NCI-H510A (cell line): ENCODE data around the gene ATF7.

Experiments
- DNase-seq: peaks from one replicate; lab custom pipeline; 2025; lab: John Stamatoyannopoulos, UW

ATF7 gene

DNA sequence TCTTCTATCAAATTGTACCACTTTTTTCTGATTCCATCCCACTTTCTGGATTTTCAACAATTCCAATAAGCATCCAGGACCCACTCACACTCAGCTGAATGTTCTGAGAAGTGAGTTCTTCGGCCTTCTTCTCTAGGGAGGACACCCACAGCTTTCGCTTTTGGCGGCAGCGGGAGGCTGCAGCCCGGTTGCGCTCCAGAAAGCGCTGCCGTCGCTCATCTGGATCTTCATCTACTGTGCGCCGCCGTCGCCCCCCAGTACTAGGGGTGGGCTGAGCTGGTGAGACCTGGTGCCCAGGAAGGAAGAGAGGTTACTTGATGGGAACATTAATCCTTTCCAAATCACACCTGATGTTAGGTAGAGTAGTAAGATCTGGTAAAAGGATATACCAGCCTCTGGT, 101.7 kb downstream of the ATF7 start:
- no peak for DNase-seq

DNA sequence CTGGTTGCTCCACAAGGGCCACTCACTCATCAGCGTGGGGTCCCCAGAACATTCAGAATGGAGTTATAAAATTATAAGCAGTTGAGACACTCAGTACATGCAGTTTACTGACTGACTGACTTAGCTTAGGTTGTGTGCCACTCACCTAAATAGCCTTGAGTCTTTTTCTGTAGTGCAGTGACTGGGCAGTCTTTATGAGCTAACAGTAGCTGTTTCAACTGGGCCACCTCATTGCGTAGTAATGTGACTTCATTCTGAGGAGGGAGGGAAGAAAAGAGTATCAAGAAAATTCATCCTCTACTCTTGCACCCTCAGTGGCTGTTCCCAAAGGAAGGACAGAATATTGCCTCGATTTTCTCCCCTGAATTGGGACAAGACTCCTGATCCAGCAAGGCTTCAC, 103.1 kb downstream of the ATF7 start:
- DNase-seq, result no peak

DNA sequence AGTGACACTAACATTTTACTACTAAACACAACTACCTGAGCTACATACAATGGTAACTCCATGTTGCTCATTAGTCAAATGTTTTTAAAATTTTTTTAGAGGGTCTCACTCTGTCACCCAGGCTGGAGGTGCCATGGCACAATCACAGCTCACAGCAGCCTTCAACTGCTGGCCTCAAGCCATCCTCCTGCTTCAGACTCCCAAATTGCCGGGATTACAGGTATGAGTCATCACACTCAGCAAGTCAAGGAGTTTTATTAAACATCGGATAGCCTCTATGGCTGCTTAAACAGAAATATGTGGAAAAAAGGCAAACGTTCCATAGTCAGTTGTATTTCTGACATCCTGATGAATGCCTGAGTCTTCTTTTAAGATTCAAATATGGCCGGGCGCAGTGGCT, 107.8 kb downstream of the ATF7 start:
- DNase-seq, result no peak

DNA sequence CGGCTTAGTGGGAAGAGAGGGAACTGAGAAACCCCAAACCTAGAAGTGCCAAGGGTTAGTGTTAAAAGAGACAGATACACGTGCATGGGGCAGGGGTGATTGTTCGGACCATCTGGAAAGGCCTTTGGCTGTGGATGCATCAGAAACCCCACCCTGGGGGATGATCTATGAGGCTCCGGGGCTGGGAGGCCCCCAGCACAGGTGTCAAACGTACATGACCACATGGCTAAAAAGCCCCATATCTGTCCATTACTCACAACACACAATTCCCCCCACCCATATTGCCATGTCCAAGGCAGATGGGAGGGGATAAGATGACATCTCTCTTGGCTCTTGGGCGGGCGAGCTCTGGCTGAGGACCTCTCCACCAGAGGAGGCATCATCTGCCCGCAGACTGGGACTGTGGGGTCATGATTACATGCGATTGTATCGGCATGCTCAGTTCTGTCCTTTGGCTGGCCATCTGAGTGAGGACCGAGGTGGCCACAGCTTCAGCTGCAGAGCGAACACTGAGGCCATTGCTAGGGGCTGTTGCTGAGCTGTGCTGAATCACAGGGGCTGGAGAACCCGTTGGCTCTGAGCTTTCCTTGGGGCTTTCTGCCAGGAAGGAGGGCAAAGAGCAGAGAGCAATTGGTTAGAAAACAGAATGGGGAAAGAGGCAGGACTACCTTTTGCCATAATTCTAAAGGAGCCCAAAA, 109.3 kb downstream of the ATF7 start:
- DNase-seq, result no peak

DNA sequence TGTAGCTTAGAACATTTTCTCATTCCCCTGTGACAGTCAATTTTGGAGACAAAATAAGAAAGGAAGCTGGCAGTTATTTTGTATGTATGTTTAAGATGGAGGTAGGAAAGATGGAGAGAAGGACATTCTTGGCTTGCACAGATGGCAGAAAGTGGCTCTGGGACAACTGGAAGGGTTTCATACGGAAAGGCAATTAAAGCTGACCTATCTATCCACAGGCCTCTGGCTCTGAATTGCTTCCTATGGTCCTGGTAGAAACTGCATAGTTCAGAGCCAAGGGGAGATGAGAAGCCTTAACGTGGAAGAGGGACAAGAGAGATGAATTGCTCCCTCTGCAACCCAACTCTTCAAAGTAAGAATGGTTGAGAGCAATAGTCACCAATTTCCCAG, 110.9 kb downstream of the ATF7 start:
- DNase-seq, result no peak

DNA sequence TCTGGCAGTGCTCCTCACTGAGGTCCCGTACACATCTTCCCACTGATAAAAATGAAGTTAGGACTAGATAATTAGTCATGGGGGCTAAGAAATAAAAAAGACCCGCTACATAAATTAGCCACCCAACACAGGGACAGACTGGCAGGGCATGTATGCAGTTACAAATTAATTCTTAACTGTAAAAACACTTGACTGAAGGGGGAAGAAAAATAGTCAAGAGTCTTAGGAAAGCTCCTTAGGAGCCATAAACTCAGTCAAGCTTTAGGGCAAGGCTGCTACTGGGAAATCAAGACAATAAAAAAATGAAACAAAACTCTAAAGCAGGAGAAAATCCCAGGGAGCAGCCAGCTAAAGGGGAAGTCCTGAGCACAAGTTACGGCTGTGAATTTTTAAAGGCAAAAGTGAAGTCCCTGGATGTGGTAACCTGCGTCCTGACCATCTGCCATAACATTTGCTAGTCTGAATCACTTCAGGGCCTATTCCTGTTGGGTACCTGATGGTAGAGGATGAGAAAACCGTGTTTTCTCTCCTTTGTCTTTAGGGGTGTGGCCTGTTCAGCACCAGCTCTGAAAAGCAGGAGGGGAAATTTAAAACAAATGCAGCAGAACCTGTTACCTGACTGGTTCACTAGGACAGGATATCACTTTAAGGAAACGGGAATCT, 111.4 kb downstream of the ATF7 start:
- DNase-seq, result no peak

DNA sequence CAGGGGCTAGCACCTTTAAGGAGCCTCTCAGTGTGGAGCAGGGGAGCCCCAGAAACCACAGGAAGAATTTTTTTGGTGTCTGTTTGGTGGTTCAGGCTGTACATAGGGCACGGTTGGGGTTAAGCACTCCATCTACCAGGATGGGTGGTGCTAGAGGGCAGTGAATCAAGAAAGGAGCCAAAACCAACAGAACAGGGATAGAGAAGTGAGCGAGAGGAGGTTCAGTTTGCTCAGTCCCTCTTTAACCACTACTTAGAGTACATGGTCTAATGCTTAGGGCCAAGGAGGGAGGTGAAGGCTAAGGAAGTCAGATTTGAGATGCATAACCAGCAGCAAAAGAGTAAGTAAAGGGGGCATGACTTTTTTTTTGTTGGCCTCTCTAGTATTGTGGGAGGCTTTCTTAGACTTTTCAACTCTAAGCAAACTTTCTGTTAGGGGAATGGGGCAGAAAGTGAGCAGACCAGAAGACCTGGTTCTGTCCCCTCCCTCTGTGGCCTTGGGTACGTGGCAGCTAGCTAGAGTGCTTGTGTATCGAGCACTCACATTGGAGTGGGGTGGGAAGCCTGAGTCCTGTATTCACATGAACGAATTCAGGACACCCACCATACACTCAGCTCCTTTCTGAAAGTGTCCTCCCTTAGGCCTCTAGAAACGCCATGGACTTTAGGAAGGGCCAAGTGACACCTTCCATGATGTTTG, 112.3 kb downstream of the ATF7 start:
- DNase-seq, result no peak

DNA sequence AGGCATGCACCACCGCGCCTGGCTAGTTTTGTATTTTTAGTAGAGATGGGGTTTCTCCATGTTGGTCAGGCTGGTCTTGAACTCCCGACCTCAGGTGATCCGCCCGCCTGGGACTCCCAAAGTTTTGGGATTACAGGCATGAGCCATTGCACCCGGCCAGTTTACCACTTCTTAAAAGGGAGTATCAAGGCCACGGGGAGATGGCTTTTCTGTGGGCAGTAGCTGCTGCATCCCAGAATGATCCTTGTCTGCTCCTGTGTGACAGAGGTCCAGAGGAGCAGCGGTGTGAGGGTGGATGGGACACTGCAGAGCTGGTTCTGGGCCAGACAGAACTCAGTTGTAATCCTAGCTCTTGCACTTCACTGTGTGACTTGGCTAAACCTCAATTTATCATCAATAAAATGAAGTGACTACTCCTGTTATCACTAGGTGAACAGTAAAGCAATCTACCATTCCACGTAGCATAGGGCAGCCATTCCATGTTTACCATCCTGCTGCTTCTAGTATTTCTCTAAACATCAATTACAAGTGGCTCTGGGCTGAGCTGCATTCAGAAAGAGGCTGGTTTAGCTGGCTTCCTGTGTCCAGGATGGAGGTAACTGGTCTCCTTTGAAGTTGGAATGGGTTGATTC, 115.9 kb downstream of the ATF7 start:
- DNase-seq, result no peak

DNA sequence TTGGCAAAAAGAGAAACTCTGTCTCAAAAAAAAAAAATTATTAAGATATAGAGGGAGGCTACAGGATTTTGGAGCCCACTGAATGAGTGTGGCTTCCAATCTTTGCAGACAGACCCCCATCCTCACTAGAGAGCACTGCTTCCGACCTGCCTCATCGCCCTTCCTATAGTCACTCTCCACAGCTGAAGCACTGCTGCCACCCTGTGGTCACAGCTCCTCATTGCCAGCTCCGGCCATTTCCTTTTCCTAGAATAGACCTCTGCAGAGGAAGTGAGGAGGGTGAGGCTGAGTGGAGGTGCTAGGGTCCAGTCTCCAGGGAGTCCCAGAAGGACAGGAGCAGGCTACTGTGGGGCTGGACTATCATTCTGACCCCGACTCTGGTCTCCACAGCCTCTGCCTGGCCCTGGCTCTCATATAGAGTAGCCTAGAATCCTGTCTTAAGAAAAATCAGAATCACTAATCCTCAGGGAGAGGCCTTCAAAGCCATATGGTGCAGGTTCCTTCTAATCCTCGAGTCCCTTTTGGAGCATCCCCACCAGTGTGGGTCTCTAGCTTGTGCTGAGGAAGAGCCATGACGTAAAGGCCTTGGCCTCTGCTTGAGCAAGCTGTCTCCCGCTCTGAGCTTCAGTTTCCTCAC, 117.5 kb downstream of the ATF7 start:
- DNase-seq, result no peak

DNA sequence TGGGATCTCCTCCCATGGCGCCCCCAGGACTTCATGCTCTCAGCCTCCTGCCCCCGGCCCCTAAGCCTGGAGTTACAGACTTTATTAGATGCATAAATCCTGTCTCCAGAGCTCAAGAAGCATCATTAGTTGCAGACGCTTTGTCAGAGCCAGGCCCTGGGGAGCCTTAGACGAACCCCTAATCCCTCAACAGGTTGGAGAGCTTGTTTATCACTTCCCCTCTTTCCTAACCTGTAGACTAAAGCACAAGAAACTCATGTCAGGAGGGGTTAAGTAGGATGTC, 118.6 kb downstream of the ATF7 start:
- no peak for DNase-seq

DNA sequence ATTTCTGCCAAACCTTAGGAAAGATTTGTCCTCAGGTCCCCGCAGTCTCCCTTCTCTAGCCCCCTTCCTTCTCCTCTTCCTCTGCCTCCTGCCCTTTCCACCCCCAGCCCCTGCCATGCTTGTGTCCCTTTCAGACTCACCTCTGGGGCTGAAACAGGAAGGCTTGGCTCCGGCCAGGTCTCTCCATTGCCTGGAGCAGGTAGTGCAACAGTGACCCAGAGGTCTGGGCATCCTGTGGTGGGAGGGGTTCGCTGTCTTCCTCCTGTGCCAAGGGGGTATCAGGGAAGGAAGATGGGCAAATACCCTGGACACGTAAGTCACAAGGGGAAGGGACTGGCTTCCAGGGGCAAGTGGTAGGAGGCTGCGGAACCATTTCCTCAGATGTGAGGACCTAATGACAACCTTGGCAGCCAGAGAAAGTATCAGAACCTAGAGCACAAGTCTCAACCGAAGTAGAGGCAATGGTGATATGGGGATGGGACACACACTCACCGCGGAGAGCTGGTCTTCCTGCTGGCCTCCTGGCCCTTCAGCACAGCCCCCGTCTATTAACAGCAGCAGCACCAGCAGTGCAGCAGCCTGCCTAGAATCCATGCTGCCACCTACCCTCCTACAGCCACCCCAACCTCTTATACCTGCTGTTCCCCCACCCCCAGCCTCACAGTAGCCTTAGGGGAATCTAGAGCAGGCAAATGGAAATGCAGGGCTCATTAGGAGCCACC, 119.1 kb downstream of the ATF7 start, which contains the start of gene NPFF:
TSS of gene NPFF (minus strand) at position 604 of the 722 bp plus-strand sequence. CDS start at position 594, 10 bp downstream.
- no peak for DNase-seq

DNA sequence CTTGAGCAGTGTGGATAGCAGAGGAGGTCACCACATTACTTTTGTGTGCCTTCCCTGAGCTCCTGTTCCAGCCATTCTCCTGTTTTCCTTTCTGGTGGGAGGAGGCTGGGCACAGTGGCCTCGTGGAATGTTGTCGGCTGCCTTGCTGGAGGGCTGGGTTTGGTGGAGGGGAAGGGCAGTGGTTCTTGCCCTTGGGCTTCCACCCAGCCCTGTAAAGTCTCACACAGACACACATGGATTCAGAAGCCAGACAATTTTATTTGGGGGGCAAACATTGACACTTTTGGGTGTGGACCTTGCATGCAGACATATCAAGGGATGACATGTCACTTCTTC, 119.8 kb downstream of the ATF7 start:
- DNase-seq, result no peak

DNA sequence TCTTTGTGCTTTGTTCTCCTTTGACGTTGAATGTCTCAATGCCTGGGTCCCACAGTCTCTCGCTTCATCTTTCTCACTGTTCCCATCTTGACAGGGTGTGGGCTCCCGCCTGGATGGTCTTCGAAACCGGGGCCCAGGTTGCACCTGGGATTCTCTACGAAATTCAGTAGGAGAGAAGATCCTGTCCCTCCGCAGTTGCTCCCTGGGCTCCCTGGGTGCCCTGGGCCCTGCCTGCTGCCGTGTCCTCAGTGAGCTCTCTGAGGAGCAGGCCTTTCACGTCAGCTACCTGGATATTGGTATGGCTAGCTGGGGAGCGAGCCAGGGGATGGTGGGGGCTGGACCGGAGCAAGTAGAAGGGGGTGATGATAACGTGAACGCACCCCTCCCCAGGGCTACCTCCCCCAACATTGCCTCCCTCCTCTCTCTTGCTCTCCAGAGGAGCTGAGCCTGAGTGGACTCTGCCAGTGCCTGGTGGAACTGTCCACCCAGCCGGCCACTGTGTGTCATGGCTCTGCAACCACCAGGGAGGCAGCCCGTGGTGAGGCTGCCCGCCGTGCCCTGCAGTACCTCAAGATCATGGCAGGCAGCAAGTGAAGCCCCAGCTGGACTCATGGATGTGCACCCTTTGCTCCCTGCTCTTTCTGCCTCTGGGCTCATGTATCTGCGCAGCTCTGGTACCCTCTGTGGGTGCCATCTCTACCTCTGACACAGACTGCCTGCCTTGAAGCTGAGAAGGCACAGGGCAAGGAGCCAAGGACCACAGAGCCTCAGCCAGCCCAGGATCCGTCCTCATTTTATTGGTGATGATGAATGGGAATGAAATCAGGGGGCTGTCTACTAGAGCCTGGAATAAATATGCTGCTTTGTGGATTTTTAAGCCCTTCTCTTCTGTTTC, 120.4 kb downstream of the ATF7 start:
- DNase-seq, result no peak

DNA sequence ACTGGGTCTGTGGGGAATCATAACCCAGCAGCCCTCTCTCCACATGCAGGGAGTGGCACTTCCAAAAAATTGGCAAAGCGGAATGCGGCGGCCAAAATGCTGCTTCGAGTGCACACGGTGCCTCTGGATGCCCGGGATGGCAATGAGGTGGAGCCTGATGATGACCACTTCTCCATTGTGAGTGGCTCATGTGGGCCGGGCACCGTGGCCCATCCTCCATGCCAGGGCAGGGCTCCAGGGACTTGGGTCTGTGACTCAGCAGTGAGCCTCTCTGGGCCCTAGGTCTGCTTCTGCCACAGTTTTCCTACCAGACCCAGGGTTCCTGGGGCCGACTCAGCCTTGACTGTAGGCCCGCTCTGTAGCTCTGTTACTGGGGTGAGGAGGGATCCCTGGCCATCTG, 121.1 kb downstream of the ATF7 start:
- DNase-seq, result no peak

DNA sequence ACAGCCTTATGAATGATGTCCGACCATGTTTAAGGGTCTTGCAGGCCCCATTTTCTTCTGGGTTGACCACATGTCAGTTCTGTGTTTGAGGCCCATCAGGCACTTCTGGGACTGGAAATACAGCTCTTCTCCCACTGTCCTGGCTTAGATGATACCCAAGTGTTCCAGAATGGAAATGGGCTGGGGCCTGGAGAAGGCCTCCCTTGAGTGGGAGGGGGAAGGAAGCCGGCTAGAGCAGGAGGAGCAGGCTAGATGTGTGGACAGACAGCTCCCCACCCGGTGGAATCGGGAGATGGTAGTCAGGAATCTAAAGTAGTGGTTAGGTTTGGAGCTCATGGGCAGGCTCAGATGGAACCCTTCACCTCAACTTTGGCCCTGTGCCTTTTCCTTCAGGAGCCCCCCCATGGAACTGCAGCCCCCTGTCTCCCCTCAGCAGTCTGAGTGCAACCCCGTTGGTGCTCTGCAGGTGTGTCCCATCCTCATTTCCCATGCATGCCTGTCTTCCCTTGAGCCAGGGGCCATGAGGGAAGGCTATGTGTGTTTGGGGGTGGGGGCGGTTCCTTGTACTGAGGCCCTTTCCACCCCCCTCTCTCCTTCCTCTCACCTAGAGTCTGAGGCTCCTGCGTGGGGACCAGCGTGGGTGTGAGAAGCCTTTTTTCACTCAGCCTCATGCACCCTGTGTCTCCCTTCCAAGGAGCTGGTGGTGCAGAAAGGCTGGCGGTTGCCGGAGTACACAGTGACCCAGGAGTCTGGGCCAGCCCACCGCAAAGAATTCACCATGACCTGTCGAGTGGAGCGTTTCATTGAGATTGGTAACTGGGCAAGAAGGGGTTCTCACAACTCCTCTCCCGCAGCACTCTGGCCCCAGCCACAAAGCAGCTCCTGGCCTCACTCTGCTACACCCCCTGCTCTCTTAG, 121.9 kb downstream of the ATF7 start:
- no peak for DNase-seq

DNA sequence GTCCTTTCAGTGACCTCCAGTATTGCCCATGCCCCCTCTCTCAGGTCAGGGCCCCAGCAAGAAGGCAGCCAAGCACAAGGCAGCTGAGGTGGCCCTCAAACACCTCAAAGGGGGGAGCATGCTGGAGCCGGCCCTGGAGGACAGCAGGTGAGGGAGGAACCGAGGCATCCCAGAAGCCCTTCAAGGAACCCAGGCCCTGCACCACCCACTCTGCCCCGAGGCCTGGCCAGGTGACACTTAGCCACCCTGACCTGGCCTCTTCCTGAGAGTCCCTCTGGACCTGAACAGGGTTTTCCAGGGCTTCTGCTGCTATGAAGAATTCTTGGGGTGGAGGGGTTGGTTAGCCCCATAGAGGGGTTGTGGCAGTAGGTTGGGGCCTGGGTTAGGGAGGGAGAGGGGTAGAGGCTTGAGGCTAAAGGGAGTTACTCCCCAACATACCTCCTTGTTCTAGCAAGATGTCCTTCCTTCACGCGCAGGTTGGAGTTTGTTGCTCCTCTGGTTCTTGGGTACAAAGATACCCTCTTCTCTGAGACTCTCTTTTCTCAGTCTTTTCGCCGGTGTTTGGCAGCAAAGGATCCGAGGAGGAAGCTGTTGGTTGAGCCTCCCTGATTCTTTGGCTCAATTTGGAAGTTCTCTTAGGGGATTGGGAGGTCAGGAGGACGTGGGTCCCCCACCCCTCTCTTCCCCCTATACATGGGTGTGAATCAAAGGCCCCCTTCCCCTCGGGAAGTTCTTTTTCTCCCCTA, 123.0 kb downstream of the ATF7 start:
- no peak for DNase-seq

DNA sequence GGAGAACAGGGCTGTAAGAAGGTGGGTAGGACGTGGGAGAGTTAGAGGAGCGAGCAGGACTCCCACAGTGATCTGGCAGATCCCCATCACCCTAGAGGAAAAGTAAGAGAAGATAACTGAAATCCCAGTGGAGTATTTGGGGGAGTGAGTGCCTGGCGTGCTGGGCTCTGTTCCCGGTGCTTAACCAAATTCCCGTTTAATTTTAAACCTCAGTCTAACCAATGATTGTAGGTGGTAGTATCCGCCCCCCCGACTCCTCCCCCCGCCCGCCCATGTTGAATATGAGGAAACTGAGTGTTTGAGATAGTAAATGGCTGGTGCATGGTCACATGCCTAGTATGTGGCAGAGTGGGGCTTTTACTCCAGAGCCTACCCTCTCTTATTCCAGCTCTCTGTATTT, 123.9 kb downstream of the ATF7 start:
- DNase-seq, result no peak

DNA sequence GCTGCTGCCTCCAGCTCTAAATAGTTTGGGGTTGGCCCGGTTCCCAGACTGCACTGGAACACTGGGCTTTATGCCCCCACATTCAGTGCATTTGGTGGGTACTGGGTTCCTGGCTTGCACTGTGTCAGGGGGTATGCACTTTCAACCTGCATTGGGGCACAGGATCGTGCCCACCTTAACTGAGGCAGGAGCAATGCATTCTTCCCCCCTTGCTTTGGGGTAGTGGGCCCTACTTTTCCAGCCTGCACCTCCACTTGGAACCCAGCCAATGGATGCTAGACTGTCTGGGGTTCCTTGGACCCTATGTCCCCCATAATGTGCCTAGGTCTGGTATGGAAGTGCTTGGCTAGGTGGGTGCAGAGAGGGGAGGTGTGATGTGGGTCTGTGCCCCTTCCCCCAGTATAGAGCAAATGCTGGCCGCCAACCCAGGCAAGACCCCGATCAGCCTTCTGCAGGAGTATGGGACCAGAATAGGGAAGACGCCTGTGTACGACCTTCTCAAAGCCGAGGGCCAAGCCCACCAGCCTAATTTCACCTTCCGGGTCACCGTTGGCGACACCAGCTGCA, 124.5 kb downstream of the ATF7 start:
- no peak for DNase-seq
